Pons (tissue), 1 donor: Measurements from ENCODE around the gene PROSER2.

Experiments used
- DNase-seq: peaks from one replicate; pipeline ENCODE4 v3.0.0-alpha.2; 2016; ENCODE audit warnings: low spot score

PROSER2 gene

GRCh38 chr10:11909618-11910017 is 86.5 kb downstream of the PROSER2 start:
- DNase-seq = no peak

GRCh38 chr10:11910102-11910501 is 86.9 kb downstream of the PROSER2 start:
- DNase-seq = no peak

DNA sequence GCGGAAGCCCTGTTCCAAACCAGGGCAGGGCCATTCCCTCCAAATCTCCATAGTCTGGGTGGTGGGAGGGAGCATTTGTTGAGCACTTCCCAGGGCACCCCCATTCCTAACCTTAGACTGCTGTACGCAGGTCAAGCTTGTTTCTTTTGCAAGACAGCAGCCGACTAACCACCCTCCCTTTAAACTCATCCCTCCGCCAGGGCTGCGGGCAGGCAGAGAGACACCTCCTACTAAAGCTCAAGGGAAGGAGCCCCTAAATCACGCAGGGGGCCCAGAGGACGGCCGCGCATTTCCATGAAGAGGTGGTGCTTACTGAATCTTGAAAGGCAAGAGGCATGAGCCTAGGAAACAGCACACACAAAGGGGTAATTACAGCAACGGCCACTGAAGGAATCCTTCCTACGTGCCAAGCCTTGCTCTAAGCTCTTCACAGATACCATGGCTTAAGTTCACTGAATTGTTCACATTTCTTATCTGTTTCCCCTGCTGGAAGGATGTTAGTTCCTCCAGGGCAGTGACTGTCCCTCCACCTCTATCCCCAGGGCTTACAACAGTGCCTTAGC is 90.0 kb downstream of the PROSER2 start:
- DNase-seq = no peak

DNA sequence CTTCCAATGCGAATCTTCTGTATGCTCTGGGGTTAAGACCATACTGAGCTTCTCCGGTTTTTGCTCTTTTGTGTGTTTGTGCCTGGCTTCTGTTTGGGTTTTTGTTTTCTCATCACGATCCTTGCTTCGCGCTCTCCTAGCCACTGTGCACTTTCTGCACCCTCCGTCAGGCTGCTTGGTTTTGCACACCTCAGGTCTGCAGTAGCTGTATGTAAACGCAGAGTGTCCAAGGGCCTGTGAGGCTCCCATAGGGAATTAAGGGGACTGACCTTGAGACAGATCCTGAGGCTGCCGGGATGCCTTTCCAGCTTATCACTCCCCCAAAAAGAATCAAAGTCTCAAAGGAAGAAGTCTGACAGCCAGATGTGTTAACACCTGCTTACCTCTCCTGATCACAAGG is 95.2 kb downstream of the PROSER2 start:
- no peak for DNase-seq

- DNase-seq = no peak
Measured at GRCh38 chr10:11919271-11919670, 96.1 kb downstream of the PROSER2 start.
